HEK293 (cell line): ENCODE data around the gene GNAS.

Experiments
- BCL11B ChIP-seq: fragments of 450-650 bp; formaldehyde crosslinking; IDR thresholded peaks from 2 replicates; pipeline ENCODE4 v1.5.1; 2016; ENCODE audit warnings: low read depth, missing biosample characterization, missing genetic modification characterization
- INSM2 ChIP-seq: fragments of 450-650 bp; formaldehyde crosslinking; IDR thresholded peaks from 2 replicates; pipeline ENCODE4 v1.5.1; 2016; ENCODE audit warnings: missing biosample characterization, missing genetic modification characterization
- KLF8 ChIP-seq: fragments of 450-650 bp; formaldehyde crosslinking; IDR thresholded peaks from 2 replicates; pipeline ENCODE4 v1.5.1; 2016; ENCODE audit warnings: missing biosample characterization, missing genetic modification characterization
- PATZ1 ChIP-seq: fragments of 450-650 bp; formaldehyde crosslinking; IDR thresholded peaks from 2 replicates; pipeline ENCODE4 v1.5.1; 2016; ENCODE audit warnings: missing biosample characterization, missing genetic modification characterization
- PRDM1 ChIP-seq: fragments of 450-650 bp; formaldehyde crosslinking; IDR thresholded peaks from 2 replicates; pipeline ENCODE4; 2016; ENCODE audit warnings: missing biosample characterization, missing genetic modification characterization
- SALL2 ChIP-seq: fragments of 450-650 bp; formaldehyde crosslinking; IDR thresholded peaks from 2 replicates; pipeline ENCODE4 v1.5.0; 2017; ENCODE audit warnings: missing biosample characterization, mild to moderate bottlenecking, missing genetic modification characterization, borderline replicate concordance
- SP7 ChIP-seq: fragments of 450-650 bp; formaldehyde crosslinking; IDR thresholded peaks from 2 replicates; pipeline ENCODE4 v1.5.1; 2016; ENCODE audit warnings: missing biosample characterization, missing genetic modification characterization
- WT1 ChIP-seq: fragments of 450-650 bp; formaldehyde crosslinking; IDR thresholded peaks from 2 replicates; pipeline ENCODE4 v1.5.1; 2016; ENCODE audit warnings: missing biosample characterization, missing genetic modification characterization
- ZBTB21 ChIP-seq: fragments of 450-650 bp; formaldehyde crosslinking; IDR thresholded peaks from 2 replicates; pipeline ENCODE4 v1.5.1; 2017; ENCODE audit warnings: missing biosample characterization, missing genetic modification characterization
- ZBTB48 ChIP-seq: fragments of 450-650 bp; formaldehyde crosslinking; IDR thresholded peaks from 2 replicates; pipeline ENCODE4 v1.5.1; 2016; ENCODE audit warnings: missing biosample characterization, missing genetic modification characterization
- ZBTB6 ChIP-seq: fragments of 450-650 bp; formaldehyde crosslinking; IDR thresholded peaks from 2 replicates; pipeline ENCODE4 v1.5.1; 2017; ENCODE audit warnings: missing biosample characterization, missing genetic modification characterization
- ZEB2 ChIP-seq: fragments of 450-650 bp; formaldehyde crosslinking; IDR thresholded peaks from 2 replicates; pipeline ENCODE4 v1.5.1; 2016; ENCODE audit warnings: missing biosample characterization, missing genetic modification characterization
- ZFP69B ChIP-seq: fragments of 450-650 bp; formaldehyde crosslinking; IDR thresholded peaks from 2 replicates; pipeline ENCODE4 v1.5.1; 2016; ENCODE audit warnings: missing biosample characterization, missing genetic modification characterization
- ZNF140 ChIP-seq: fragments of 450-650 bp; formaldehyde crosslinking; IDR thresholded peaks from 2 replicates; pipeline ENCODE4 v1.5.1; 2016; ENCODE audit warnings: missing biosample characterization, missing genetic modification characterization
- ZNF223 ChIP-seq: fragments of 450-650 bp; formaldehyde crosslinking; IDR thresholded peaks from 2 replicates; pipeline ENCODE4 v1.5.1; 2016; ENCODE audit warnings: missing biosample characterization, missing genetic modification characterization
- ZNF324 ChIP-seq: fragments of 450-650 bp; formaldehyde crosslinking; IDR thresholded peaks from 2 replicates; pipeline ENCODE4 v1.5.1; 2016; ENCODE audit warnings: missing biosample characterization, missing genetic modification characterization
- ZNF394 ChIP-seq: fragments of 450-650 bp; formaldehyde crosslinking; IDR thresholded peaks from 2 replicates; pipeline ENCODE4 v1.5.1; 2016; ENCODE audit warnings: missing biosample characterization, missing genetic modification characterization, mild to moderate bottlenecking, moderate library complexity, borderline replicate concordance
- ZNF398 ChIP-seq: fragments of 450-650 bp; formaldehyde crosslinking; IDR thresholded peaks from 2 replicates; pipeline ENCODE4 v1.5.1; 2017; ENCODE audit warnings: missing biosample characterization, missing genetic modification characterization
- ZNF692 ChIP-seq: fragments of 450-650 bp; formaldehyde crosslinking; IDR thresholded peaks from 2 replicates; pipeline ENCODE4 v1.5.1; 2016; ENCODE audit warnings: missing biosample characterization, missing genetic modification characterization
- ZNF76 ChIP-seq: fragments of 450-650 bp; formaldehyde crosslinking; IDR thresholded peaks from 2 replicates; pipeline ENCODE4; 2016; ENCODE audit warnings: low read depth, missing biosample characterization, missing genetic modification characterization, borderline replicate concordance
- TF ChIP-seq, protein P1 (sequence below): fragments of 450-650 bp; formaldehyde crosslinking; optimal IDR thresholded peaks from 2 replicates; pipeline ENCODE3; 2016; ENCODE audit warnings: missing biosample characterization, mild to moderate bottlenecking, missing genetic modification characterization

The GNAS gene

GRCh38 chr20:58892141-58892931 is 39.8 kb downstream of the GNAS start (continued):
- TF ChIP-seq INSM2 (tag by site-specific recombination) (0 out of 2 replicates have a peak, but pooled peaks have one; percentile 16), WT1 (tag by site-specific recombination) (peak; percentile 49; the same call in 1 of the 2 replicates), SP7 (tag by site-specific recombination) (0 out of 2 replicates have a peak, but pooled peaks have one; percentile 38), BCL11B (no peak), ZBTB48 (tag by site-specific recombination) (no peak), KLF8 (peak; percentile 88), ZBTB6 (tag by site-specific recombination) (no peak), ZNF324 (tag by site-specific recombination) (peak; percentile 42; the same call in 1 of the 2 replicates), ZNF76 (peak; percentile 40; the same call in 1 of the 2 replicates), ZNF394 (tag by site-specific recombination) (no peak), PRDM1 (tag by site-specific recombination) (peak; percentile 57), ZEB2 (tag by site-specific recombination) (peak; percentile 93), ZNF223 (no peak), ZBTB21 (peak; percentile 59), SALL2 (tag by site-specific recombination) (no peak), ZNF140 (tag by site-specific recombination) (no peak), PATZ1 (tag by site-specific recombination) (peak; percentile 97), ZNF398 (tag by site-specific recombination) (peak; percentile 98), ZNF692 (tag by site-specific recombination) (peak; percentile 70), ZFP69B (peak; percentile 39; the same call in 1 of the 2 replicates)
- TF ChIP-seq, protein P1, sequence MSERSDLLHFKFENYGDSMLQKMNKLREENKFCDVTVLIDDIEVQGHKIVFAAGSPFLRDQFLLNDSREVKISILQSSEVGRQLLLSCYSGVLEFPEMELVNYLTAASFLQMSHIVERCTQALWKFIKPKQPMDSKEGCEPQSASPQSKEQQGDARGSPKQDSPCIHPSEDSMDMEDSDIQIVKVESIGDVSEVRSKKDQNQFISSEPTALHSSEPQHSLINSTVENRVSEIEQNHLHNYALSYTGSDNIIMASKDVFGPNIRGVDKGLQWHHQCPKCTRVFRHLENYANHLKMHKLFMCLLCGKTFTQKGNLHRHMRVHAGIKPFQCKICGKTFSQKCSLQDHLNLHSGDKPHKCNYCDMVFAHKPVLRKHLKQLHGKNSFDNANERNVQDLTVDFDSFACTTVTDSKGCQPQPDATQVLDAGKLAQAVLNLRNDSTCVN (tag by site-specific recombination), result peak; percentile 70
